Measurements from ENCODE around the gene HEBP2.

Gene HEBP2

DNA sequence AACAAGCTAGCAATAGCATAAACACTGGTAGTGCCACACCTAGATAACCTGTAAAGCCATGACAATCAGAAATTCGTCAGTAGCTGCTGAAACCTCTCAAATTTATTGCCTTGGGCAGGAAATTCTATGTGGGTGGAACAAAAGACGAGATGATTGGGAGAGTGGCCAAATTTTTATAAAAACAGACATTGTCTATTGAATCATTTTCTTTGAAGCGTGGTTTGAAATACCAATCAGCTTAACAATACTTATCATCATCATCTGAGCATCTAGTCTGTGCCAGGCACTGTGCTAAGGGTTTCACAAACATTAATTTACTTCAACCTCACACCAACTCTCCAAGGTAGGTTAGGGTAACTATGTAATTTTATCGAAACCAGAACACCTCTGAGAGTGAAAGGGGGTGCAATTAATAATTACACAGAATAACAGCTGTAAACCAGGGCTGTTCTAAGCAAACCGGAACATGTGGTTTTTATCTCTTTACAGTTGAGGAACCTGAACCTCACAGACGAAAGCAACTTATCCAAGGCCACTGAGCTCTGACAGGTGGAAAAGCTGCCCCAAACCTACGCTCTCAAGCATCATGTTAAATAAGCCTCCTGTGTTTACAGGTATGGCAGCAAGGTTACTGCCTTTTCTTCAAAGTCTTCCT, 51.9 kb downstream of the HEBP2 start:
- no peak for DNase-seq

DNA sequence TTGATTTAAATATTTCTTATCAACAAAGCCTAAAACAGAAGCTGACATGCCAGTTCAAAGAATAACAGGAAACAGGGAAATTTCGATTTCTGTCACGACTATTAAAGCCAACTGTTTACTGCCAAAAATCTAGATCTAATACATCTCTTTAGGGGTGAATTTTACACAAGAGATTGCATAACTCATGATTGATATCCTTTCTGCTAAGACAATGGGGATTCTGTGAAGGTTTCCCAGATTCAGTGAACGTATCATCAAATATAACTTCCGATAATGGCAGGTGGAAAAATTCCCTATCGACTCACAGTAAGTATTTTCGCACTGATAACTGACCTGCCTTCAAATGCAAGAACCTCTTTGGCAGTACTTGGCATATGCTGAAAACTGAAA, 52.4 kb downstream of the HEBP2 start:
- no peak for DNase-seq

DNA sequence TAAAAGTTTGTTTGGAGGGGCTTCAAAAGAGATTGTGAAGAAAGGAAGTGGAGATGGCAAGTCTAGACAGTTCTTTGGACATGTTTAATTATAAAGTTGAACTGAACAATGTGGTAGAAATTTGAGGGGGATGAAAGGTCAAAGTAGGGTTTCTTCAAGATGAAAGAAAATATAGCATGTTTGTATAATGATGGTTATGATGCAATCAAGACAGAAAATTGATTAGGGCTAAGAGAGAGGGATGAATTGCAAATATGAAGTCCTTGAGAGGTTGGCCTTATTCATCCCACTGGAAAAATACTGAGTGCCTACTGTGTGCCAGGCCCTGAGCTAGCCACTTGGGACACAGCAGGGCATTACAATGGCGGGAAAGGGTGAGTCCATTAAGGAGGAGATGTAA, 57.6 kb downstream of the HEBP2 start:
- no peak for DNase-seq

DNA sequence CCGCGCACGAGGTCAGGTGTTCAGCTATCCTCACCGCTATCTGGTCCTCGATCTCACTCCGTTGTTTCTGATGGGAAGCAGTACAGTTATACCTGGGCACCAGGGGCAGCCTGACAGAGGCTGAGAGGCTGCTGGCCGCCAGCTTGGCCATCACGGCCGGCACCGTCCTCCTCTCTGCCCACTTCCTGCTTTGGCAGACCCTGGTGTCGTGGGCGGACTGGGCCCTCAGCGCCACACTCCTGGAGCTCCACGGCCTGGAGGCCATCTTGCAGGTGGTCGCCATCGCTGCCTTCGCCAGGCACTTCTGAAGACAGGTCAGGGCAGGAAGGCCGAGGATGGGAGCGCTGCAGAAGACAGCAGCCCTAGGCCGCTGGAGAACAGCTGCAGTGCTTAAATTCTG, 60.1 kb downstream of the HEBP2 start:
- no peak for DNase-seq

DNA sequence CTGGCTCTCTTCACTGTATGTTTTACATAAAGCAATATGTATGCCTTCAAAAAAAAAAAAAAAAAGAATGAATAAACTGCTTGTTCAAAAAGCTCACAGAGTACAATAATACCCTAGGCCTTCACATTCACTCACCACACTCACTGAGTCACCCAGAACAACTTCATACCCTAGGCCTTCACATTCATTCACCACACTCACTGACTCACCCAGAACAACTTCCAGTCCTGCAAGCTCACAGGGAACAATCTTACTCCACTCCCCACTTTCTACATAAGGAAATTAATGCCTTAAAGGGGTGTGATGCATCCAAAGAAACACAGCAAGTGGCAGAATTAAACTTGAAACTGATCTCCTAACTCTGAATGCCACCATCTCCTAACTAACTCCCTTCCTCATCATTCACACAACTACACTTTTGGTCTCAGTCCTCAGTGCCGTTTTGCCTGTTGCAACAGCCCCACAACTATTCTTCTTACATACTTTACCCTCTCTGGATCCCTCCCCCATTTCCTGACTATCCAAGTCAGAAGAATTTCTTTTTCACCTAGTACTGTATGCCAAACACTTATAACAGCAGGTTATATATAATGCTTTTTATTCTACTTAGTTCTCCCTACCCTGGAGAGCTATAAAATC, 61.1 kb downstream of the HEBP2 start:
- DNase-seq, result no peak

DNA sequence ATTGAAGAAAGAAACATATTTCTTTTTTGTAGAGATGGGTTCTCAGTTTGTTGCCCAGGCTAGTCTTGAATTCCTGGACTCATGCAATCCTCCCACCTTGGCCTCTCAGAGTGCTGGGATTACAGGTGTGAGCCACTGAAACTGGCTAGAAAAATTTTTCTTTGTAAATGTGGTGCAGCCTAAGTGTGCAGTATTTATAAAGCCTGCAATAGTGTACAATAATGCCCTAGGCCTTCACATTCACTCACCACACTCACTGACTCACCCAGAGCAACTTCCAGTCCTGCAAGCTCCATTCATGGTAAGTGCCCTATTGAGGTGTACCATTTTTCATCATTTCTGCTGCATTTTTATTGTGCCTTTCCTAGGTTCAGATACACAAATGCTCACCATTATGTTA, 63.9 kb downstream of the HEBP2 start:
- DNase-seq, result no peak

DNA sequence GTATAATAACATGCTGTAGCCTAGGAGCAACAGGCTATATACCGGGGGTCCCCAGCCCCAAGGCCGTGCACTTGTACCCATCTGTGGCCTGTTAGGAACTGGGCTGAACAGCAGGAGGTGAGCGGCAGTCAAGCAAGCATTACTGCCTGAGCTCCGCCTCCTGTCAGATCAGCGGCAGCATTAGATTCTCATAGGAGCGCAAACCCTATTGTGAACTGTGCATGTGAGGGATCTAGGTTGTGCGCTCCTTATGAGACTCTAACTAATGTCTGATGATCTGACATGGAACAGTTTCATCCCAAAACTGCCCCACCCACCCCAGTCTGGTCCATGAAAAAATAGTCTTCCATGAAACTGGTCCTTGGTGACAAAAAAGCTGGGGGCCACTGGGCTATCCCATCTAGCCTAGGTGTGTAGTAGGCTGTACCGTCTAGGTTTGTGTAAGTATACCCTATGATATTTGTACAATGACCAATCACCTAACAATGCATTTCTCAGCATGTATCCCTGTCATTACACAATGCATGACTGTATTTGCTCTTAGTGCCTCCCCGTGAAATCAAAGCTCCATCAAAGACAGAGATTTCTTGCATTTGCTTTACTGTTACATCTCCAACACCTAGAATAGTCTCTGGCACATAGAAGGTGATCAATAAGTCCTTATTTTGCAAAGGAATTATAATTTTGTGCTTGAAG, 64.4 kb downstream of the HEBP2 start:
- DNase-seq, result no peak
